Neural crest cell (in vitro differentiated cells): ENCODE measurements around the gene TTC7B. TPM values are rescaled to one million over a fixed set of nuclear protein-coding genes. Genes with fewer than 3 reads are reported as not detected.

ENCODE experiments used
- DNase-seq: peaks from one replicate; pipeline ENCODE4 v3.0.0; 2021; ENCODE audit warnings: low read depth, mixed read lengths, low spot score
- H3K27ac Mint-ChIP-seq: one replicate; pipeline ENCODE4 v1.8.0; 2021; ENCODE audit warnings: mild to moderate bottlenecking, mixed read lengths; ENCODE audit not compliant: unreplicated experiment
- H3K27me3 Mint-ChIP-seq: 2 replicates; pipeline ENCODE4 v1.8.0; 2021; ENCODE audit warnings: low read depth, mild to moderate bottlenecking, mixed read lengths
- H3K36me3 Mint-ChIP-seq: 2 replicates; pipeline ENCODE4 v1.8.0; 2021; ENCODE audit warnings: low read depth, mild to moderate bottlenecking, mixed read lengths
- H3K4me1 Mint-ChIP-seq: 2 replicates; pipeline ENCODE4 v1.8.0; 2021; ENCODE audit warnings: mixed read lengths
- H3K4me3 Mint-ChIP-seq: one replicate; pipeline ENCODE4 v1.8.0; 2021; ENCODE audit warnings: mild to moderate bottlenecking, mixed read lengths
- H3K9me3 Mint-ChIP-seq: 2 replicates; pipeline ENCODE4 v1.8.0; 2021; ENCODE audit warnings: mixed read lengths
- CTCF ChIP-seq: fragments of 200-600 bp; sonication (generic); conservative IDR thresholded peaks from 2 replicates; pipeline ENCODE4 v1.5.0; 2021; ENCODE audit warnings: antibody characterized with exemption, mild to moderate bottlenecking
- total RNA-seq: library from RNA; stranded (reverse); gene quantifications from 2 replicates; pipeline ENCODE4 v1.2.1, GENCODE V29; 2021

Gene TTC7B
- total RNA-seq, 1 donor from 2014 or later = 56.4 TPM

- Mint-ChIP-seq H3K4me3 (no peak overlapping the region), H3K27me3 (no peaks in the 10 kb centered on the region), H3K36me3 (peaks cover 55% of the 10 kb centered on the region), H3K9me3 (peaks cover 20% of the 10 kb centered on the region), H3K4me1 (no peaks in the 10 kb centered on the region), H3K27ac (no peak overlapping the region)
- TF ChIP-seq CTCF = no peak
- no peak for DNase-seq
Observed at GRCh38 chr14:90767899-90768298, 48.3 kb downstream of the TTC7B start.

- Mint-ChIP-seq H3K4me3 (no peak overlapping the region), H3K27me3 (peaks cover 2% of the 10 kb centered on the region), H3K27ac (no peak overlapping the region), H3K9me3 (peaks cover 7% of the 10 kb centered on the region), H3K36me3 (peaks cover 17% of the 10 kb centered on the region), H3K4me1 (peaks cover 5% of the 10 kb centered on the region)
- TF ChIP-seq CTCF = peak; percentile 65
- DNase-seq = no peak
Observed at GRCh38 chr14:90760591-90761316, 55.5 kb downstream of the TTC7B start.

- Mint-ChIP-seq H3K27me3 (peaks cover 2% of the 10 kb centered on the region), H3K4me1 (peaks cover 5% of the 10 kb centered on the region), H3K27ac (no peak overlapping the region), H3K9me3 (peaks cover 7% of the 10 kb centered on the region), H3K4me3 (no peak overlapping the region), H3K36me3 (peaks cover 13% of the 10 kb centered on the region)
- no peak for DNase-seq
- TF ChIP-seq CTCF = no peak
Observed at GRCh38 chr14:90760078-90760444, 56.2 kb downstream of the TTC7B start.

GRCh38 chr14:90759370-90760077 is 56.7 kb downstream of the TTC7B start:
- no peak for TF ChIP-seq CTCF
- peaks cover 10% of the 10 kb centered on the region for H3K36me3 Mint-ChIP-seq
- H3K4me1 Mint-ChIP-seq = peaks cover 5% of the 10 kb centered on the region
- peaks cover 7% of the 10 kb centered on the region for H3K9me3 Mint-ChIP-seq
- H3K27me3 Mint-ChIP-seq = peaks cover 2% of the 10 kb centered on the region
- no peak overlapping the region for H3K27ac Mint-ChIP-seq
- no peak for DNase-seq
- no peak overlapping the region for H3K4me3 Mint-ChIP-seq

- Mint-ChIP-seq H3K27me3 (peaks cover 2% of the 10 kb centered on the region), H3K4me1 (peaks cover 5% of the 10 kb centered on the region), H3K36me3 (peaks cover 8% of the 10 kb centered on the region), H3K9me3 (peaks cover 5% of the 10 kb centered on the region), H3K27ac (peak overlapping the region; percentile 80), H3K4me3 (no peak overlapping the region)
- no peak for DNase-seq
- no peak for TF ChIP-seq CTCF
Observed at GRCh38 chr14:90758959-90759358, 57.3 kb downstream of the TTC7B start.
